K562 (cell line): Measurements from ENCODE around the gene CRLF3. TPM values are rescaled to one million over a fixed set of nuclear protein-coding genes. Genes with fewer than 3 reads are reported as not detected.

ENCODE experiments used
- ATAC-seq: fragments of 200-7000 bp; cut with Tn5 transposase; 3 replicates; pipeline ENCODE4 v1.9.1; 2020; ENCODE audit warnings: moderate library complexity
- BruUV-seq: library from RNA; stranded (reverse); fragments of 400-500 nt; replicated peaks from 2 replicates; lab custom pipeline; 2021; lab: Mats Ljungman, UMichigan
- CTCF ChIA-PET: fragments of 300-600 bp; formaldehyde crosslinking; extraction: SDS; loops from one replicate; lab custom pipeline; 2021; ENCODE audit warnings: low intra/inter-chr PET ratio; lab: Yijun Ruan, JAX
- POLR2A ChIA-PET: fragments of 300-600, 350-650 bp; sonication (Branson Sonifier 250); formaldehyde crosslinking; extraction: SDS; loops from one replicate; lab custom pipeline; 2021; ENCODE audit warnings: antibody characterized with exemption, inconsistent platforms; lab: Yijun Ruan, JAX
- DNase-seq, 4 experiments: peaks; one replicate each; pipeline versions ENCODE4 v3.0.0 to v3.0.0-alpha.2; 2011 to 2018; ENCODE audit warnings: low spot score in 3 of 4, mixed read lengths in 3 of 4; ENCODE audit errors: extremely low read depth in 1 of 4
- FAIRE-seq: peaks from 2 replicates; lab custom pipeline; 2011; peaks lifted over from hg19 to GRCh38; lab: Jason Lieb, UNC
- H2AFZ ChIP-seq: 2 replicates; pipeline ENCODE4 v1.6.0; 2011; ENCODE audit warnings: low read depth, low read length, control low read depth, inconsistent platforms
- H3K27ac ChIP-seq: fragments of 200-600 bp; 3 replicates; pipeline ENCODE4 v1.8.0; 2011; ENCODE audit warnings: low read depth, mild to moderate bottlenecking, control low read depth, inconsistent platforms, low read length, moderate library complexity, mixed read lengths; ENCODE audit errors: extremely low read depth
- H3K27me3 ChIP-seq, 2 experiments: fragments of 300-600 bp in 1 of 2; 2 replicates in 1 of 2; 3 replicates in 1 of 2; pipeline versions ENCODE4 v1.6.0 to v1.8.0; 2011; ENCODE audit warnings: inconsistent platforms in 2 of 2, low read length in 2 of 2, mild to moderate bottlenecking in 1 of 2, mixed read lengths in 1 of 2, moderate library complexity in 1 of 2; ENCODE audit not compliant: control insufficient read depth in 2 of 2, insufficient read depth in 2 of 2
- H3K36me3 ChIP-seq: fragments of 300-600 bp; 3 replicates; pipeline ENCODE4 v1.8.0; 2011; ENCODE audit warnings: mild to moderate bottlenecking, low read length, inconsistent platforms; ENCODE audit not compliant: control insufficient read depth, insufficient read depth
- H3K4me1 ChIP-seq, 2 experiments: fragments of 200-600 bp in 1 of 2; replicated peaks in 1 of 2; 2 replicates in 1 of 2; 3 replicates in 1 of 2; pipeline versions ENCODE4 v1.5.1 to v1.8.0; 2011; ENCODE audit warnings: inconsistent platforms in 2 of 2, low read length in 2 of 2, mild to moderate bottlenecking in 1 of 2, mixed read lengths in 1 of 2, moderate library complexity in 1 of 2; ENCODE audit not compliant: control insufficient read depth in 2 of 2, insufficient read depth in 2 of 2
- H3K4me2 ChIP-seq: 2 replicates; pipeline ENCODE4 v1.6.1; 2011; ENCODE audit warnings: low read length, control low read depth, inconsistent platforms, mixed read lengths; ENCODE audit not compliant: insufficient read depth
- H3K4me3 ChIP-seq: fragments of 200-600 bp; sonication (generic), shearing (Covaris generic); 2 replicates; pipeline ENCODE4 v1.5.1; 2016; ENCODE audit warnings: control low read depth, inconsistent platforms
- H3K79me2 ChIP-seq: fragments of 200-600 bp; 3 replicates; pipeline ENCODE4 v1.8.0; 2011; ENCODE audit warnings: low read length, inconsistent platforms; ENCODE audit not compliant: control insufficient read depth, insufficient read depth
- H3K9ac ChIP-seq, 2 experiments: 2 replicates each; pipeline versions ENCODE4 v1.6.0 to v1.6.1; 2011; ENCODE audit warnings: low read depth in 2 of 2, low read length in 2 of 2, control low read depth in 1 of 2, inconsistent platforms in 1 of 2, mild to moderate bottlenecking in 1 of 2, mixed read lengths in 1 of 2; ENCODE audit not compliant: insufficient read depth in 1 of 2
- H3K9me1 ChIP-seq: one replicate; pipeline ENCODE4 v1.6.0; 2011; ENCODE audit warnings: inconsistent platforms, mild to moderate bottlenecking, low read length, moderate library complexity; ENCODE audit not compliant: control insufficient read depth, insufficient read depth
- H3K9me3 ChIP-seq: replicated peaks from 2 replicates; pipeline ENCODE4 v1.5.1; 2011; ENCODE audit warnings: low read depth, low read length, inconsistent platforms; ENCODE audit not compliant: control insufficient read depth, insufficient read depth
- H4K20me1 ChIP-seq: replicated peaks from 2 replicates; pipeline ENCODE4 v1.6.1; 2011; ENCODE audit warnings: low read length, inconsistent platforms, mixed read lengths; ENCODE audit not compliant: control insufficient read depth, insufficient read depth
- ARNT ChIP-seq, 2 experiments: fragments of 450-650 bp; IDR thresholded peaks; 2 replicates each; pipeline ENCODE4 v1.6.1; 2016; ENCODE audit warnings: mild to moderate bottlenecking in 1 of 2
- CC2D1A ChIP-seq: fragments of 450-650 bp; IDR thresholded peaks from 2 replicates; pipeline ENCODE4 v1.6.1; 2017; ENCODE audit warnings: mild to moderate bottlenecking
- E2F5 ChIP-seq: sonication (generic); formaldehyde crosslinking; IDR thresholded peaks from 2 replicates; pipeline ENCODE4 v1.8.0; 2022; ENCODE audit warnings: mild to moderate bottlenecking, missing genetic modification reagents
- FOXP1 ChIP-seq: sonication (generic); formaldehyde crosslinking; IDR thresholded peaks from 2 replicates; pipeline ENCODE4 v1.8.0; 2022; ENCODE audit warnings: mild to moderate bottlenecking, missing genetic modification reagents
- GATAD2B ChIP-seq: fragments of 450-650 bp; IDR thresholded peaks from 2 replicates; pipeline ENCODE4 v1.6.1; 2017; ENCODE audit warnings: mild to moderate bottlenecking, borderline replicate concordance
- HBP1 ChIP-seq: fragments of 450-650 bp; formaldehyde crosslinking; IDR thresholded peaks from 2 replicates; pipeline ENCODE4 v1.4.0; 2022; ENCODE audit warnings: missing genetic modification characterization
- MLLT1 ChIP-seq, 2 experiments: fragments of 450-650 bp; IDR thresholded peaks; 2 replicates each; pipeline ENCODE4 v1.6.1; 2016
- NBN ChIP-seq: fragments of 450-650 bp; IDR thresholded peaks from 2 replicates; pipeline ENCODE4 v1.6.1; 2016; ENCODE audit warnings: low read depth, mild to moderate bottlenecking
- SMARCE1 ChIP-seq: fragments of 450-650 bp; IDR thresholded peaks from 2 replicates; pipeline ENCODE4 v1.7.1; 2016; ENCODE audit warnings: mild to moderate bottlenecking
- TOE1 ChIP-seq, 2 experiments: fragments of 450-650 bp in 1 of 2; sonication (generic) in 1 of 2; formaldehyde crosslinking in 1 of 2; IDR thresholded peaks; 2 replicates each; pipeline versions ENCODE4 v1.7.1 to v1.8.0; 2016 to 2022; ENCODE audit warnings: borderline replicate concordance in 2 of 2, mild to moderate bottlenecking in 2 of 2, antibody characterized with exemption in 1 of 2, inconsistent platforms in 1 of 2, low read depth in 1 of 2, missing genetic modification reagents in 1 of 2, moderate library complexity in 1 of 2
- TRIM25 ChIP-seq: fragments of 450-650 bp; IDR thresholded peaks from 2 replicates; pipeline ENCODE4 v1.7.0; 2016; ENCODE audit warnings: borderline replicate concordance
- USF1 ChIP-seq: sonication (generic); formaldehyde crosslinking; IDR thresholded peaks from 2 replicates; pipeline ENCODE4 v1.9.0; 2022; ENCODE audit warnings: mild to moderate bottlenecking, missing genetic modification reagents
- ZNF589 ChIP-seq: fragments of 200-800 bp; sonication (Bioruptor generic); IDR thresholded peaks from 2 replicates; pipeline ENCODE4 v1.6.1; 2016; ENCODE audit warnings: low read depth, missing genetic modification characterization, missing compliant biosample characterization
- WGBS: fragments of 100-300 bp; shearing (Covaris generic); methylation state at CpG from one replicate; pipeline ENCODE4 v1.1.6; 2016; ENCODE audit warnings: low coverage, mixed read lengths; ENCODE audit not compliant: insufficient coverage; ENCODE audit errors: missing lambda C conversion rate; 5-methylcytosine and 5-hydroxymethylcytosine counted together
- in situ Hi-C: fragments of 300-500 bp; cut with MboI; formaldehyde crosslinking; loops from 4 replicates; pipeline ENCODE4 v1.15.0; 2018; ENCODE audit warnings: inconsistent platforms, mixed read lengths
- intact Hi-C: fragments of 100-400 bp; cut with micrococcal nuclease; formaldehyde crosslinking; loops from 2 replicates; pipeline ENCODE4 v1.14.2; 2022
- polyA plus RNA-seq, 8 experiments: library from polyadenylated mRNA; depleted of rRNA in 4 of 8; stranded (reverse) in 5 of 8; unstranded in 3 of 8; fragments of >200 nt; fragmentation: Nextera tagmentation in 2 of 8; fragmentation: Illumina TruSeq in 1 of 8; extraction: Ambion mirVana in 2 of 8; extraction: Trizol in 1 of 8; gene quantifications; 2 replicates each; pipeline versions ENCODE4 v1.2.1 to v1.2.3, GENCODE V29; 2011 to 2014; ENCODE audit warnings: inconsistent platforms in 1 of 8, missing spikeins in 1 of 8
- total RNA-seq, 7 experiments: library from RNA; depleted of rRNA in 6 of 7; stranded (reverse); fragments of >200 nt in 6 of 7; fragmentation: Illumina TruSeq in 2 of 7; extraction: Trizol in 2 of 7; gene quantifications; 2 replicates each; pipeline versions ENCODE4 v1.2.1 to v1.2.3, GENCODE V29; 2011 to 2021; ENCODE audit warnings: low replicate concordance in 1 of 7

Gene CRLF3
- total and polyA plus RNA-seq, 9 of the 15 experiments (the other 6 are each of a cell fraction or from before 2014, with no cell fraction given) = 13.2 to 55.9 (median 29.8) TPM

GRCh38 chr17:30824002-30824355 lies 513 bp downstream of the CRLF3 start:
- H3K4me1 ChIP-seq = peaks cover 23 to 28% of the 10 kb centered on the region in 2 experiments
- no peaks in the 10 kb centered on the region for H3K27me3 ChIP-seq
- WGBS = 0% methylated on average over 5 of the region's 11 CpGs
- H3K9ac ChIP-seq = peak overlapping the region; percentile 85 to 95
- no peaks in the 10 kb centered on the region for H3K9me1 ChIP-seq
- intact Hi-C loops = loop anchor here (10.0 kb wide), 2 partner anchors 89 to 521 kb away; no protein-coding TSS in a partner anchor
- DNase-seq = peak; percentile 37 to 52 (median 52)
- no peak for FAIRE-seq
- POLR2A ChIA-PET = interaction anchor here (0.6 to 2.8 kb wide), 5 partner anchors 10 to 689 kb away, joined by 3 to 18 read pairs (median 3); no protein-coding TSS in a partner anchor
- H3K79me2 ChIP-seq = peaks cover 59% of the 10 kb centered on the region
- H3K4me2 ChIP-seq = peak overlapping the region; percentile 84
- CTCF ChIA-PET = no interaction called here
- H3K36me3 ChIP-seq = peaks cover 22% of the 10 kb centered on the region; the same call in 2 of the 3 replicates
- in situ Hi-C loops = no loop called here
- H3K4me3 ChIP-seq = peak overlapping the region; percentile 99
- no TSS peak for BruUV-seq
- H3K27ac ChIP-seq = peak overlapping the region; percentile 87
- H3K9me3 ChIP-seq = no peaks in the 10 kb centered on the region
- peak; percentile 17 for ATAC-seq
- peaks cover 6% of the 10 kb centered on the region; the same call in 1 of the 2 replicates for H4K20me1 ChIP-seq
- peak overlapping the region; percentile 81 for H2AFZ ChIP-seq
- TF ChIP-seq SMARCE1 = 0 out of 2 replicates have a peak, but pooled peaks have one; percentile 37
- no peak for TF ChIP-seq USF1 (CRISPR knock-in tag)
- TF ChIP-seq TOE1 (IDR thresholded peaks at IDR 0.05; ENCODE audit: borderline replicate concordance) = no peak
- TF ChIP-seq TOE1 (CRISPR knock-in tag; IDR thresholded peaks at IDR 0.05; ENCODE audit: borderline replicate concordance, low read depth) = no peak
- TF ChIP-seq NBN = 0 out of 2 replicates have a peak, but pooled peaks have one; percentile 51
- no peak for TF ChIP-seq GATAD2B
- TF ChIP-seq FOXP1 (CRISPR knock-in tag) = no peak
- TF ChIP-seq E2F5 (CRISPR knock-in tag) = no peak
- TF ChIP-seq ZNF589 (CRISPR knock-in tag) = 0 out of 2 replicates have a peak, but pooled peaks have one; percentile 10
- 0 out of 2 replicates have a peak, but pooled peaks have one; percentile 33 for TF ChIP-seq TRIM25
- TF ChIP-seq ARNT (IDR thresholded peaks at IDR 0.05) = peak; percentile 39 to 61; a peak in 1 of 4 replicates
- TF ChIP-seq HBP1 (CRISPR knock-in tag) = 0 out of 2 replicates have a peak, but pooled peaks have one; percentile 21
- 0 out of 2 replicates have a peak, but pooled peaks have one; percentile 41 for TF ChIP-seq CC2D1A
- peak; percentile 30 to 71; a peak in 2 of 4 replicates for TF ChIP-seq MLLT1 (IDR thresholded peaks at IDR 0.05)
